Measurements from ENCODE around the gene AZU1.
A peak's percentile ranks its signal among the peaks of the same experiment; 100 is the strongest.

The AZU1 gene, protein sequence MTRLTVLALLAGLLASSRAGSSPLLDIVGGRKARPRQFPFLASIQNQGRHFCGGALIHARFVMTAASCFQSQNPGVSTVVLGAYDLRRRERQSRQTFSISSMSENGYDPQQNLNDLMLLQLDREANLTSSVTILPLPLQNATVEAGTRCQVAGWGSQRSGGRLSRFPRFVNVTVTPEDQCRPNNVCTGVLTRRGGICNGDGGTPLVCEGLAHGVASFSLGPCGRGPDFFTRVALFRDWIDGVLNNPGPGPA

DNA sequence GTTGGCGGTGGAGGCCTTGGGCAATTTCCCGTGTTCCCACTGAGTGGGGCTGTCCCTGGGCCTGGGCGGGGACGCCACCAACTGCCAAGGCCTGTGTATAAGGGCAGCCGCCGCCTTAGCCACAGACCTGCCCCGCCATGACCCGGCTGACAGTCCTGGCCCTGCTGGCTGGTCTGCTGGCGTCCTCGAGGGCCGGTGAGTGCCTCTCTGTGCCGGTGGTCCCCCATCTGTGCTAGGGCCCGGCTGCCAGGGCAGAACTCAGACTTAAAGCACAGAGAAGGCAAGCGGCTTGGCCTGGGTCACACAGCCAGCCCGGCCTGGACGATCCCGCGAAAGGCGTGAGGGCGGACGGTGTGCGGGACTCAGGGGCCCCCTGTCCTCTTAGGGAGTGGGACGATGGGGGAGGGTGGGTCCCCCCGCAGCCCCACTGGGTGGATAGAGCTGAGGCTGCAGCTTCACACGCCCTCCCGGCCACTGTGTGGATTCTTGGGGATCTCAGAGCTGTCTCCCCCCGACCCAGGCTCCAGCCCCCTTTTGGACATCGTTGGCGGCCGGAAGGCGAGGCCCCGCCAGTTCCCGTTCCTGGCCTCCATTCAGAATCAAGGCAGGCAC is at the start of gene AZU1:
TSS of gene AZU1 (plus strand) at position 128 of the 612 bp plus-strand sequence. CDS start at position 138, 10 bp downstream.
- no peak for DNase-seq (ENCODE audit: low read depth in 2 of 2)

DNA sequence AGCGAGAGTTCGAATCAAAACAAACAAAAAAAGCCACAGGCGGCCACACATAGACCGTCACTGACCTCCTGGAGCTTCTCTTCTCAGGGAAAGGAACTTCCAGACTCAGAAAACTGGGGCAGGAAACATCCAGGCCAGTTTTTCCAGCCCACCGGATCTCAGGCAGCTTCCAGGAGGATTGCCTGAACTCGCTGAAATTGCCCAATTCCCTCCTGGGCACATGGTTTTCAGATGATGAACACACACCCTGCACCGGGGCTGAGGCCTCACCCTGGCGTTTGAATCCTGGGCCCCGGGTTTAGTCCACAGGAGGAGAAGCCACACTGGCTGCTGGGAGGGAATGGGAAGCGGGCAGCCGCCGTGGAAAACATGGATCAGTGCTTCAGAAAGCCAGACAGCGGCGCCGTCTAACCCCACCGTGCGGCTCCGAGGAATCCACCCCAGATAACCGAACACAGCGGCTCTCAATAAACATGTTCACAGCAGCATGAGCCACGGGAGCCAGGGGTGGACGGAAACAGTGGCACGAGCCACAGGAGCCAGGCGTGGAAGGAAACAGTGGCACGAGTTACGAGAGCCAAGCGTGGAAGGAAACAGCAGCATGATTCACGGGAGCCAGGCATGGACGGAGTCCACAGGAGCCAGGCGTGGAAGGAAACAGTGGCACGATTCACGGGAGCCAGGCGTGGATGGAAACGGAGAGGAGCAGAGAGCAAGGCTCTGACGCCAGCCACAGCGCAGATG is 48.6 kb upstream of the AZU1 start:
- no peak for DNase-seq (ENCODE audit: low read depth in 2 of 2)

DNA sequence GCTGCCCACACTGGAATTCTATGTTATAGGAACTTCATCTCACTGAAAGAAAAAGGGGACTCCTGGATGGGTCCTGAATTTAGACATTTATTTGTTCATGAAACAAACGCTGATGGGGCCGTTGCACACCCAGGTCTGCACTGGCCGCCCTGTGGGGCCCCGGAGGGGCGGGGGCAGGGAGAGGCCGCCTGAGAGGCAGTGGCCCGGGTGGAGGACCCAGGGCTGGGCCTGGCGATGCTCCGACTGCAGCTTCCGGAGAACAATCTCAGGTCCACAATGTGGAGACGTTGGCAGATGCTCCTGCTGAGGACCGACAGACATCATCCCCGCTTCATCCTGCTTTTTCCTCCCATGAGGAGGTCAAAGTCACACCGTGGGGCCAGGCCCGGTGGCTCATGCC is 46.7 kb upstream of the AZU1 start:
- DNase-seq (ENCODE audit: low read depth in 2 of 2), result no peak

DNA sequence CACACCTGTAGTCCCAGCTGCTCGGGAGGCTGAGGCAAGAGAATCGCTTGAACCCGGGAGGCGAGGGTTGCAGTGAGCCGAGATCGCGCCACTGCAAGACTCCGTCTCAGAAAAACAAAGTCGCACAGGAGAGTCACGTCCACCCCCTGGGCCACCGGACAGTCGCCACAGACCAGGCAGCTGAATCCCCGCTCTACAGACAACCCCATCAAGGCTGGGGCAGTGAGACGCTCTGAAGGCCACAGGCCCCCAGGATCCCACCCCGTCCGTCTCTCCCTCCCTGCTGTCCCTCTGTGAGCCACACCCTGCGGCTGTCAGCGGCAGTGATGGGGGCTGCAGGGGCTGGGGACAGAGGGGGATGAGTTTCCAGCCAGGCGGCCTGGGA is 45.8 kb upstream of the AZU1 start:
- no peak for DNase-seq (ENCODE audit: low read depth in 2 of 2)

DNA sequence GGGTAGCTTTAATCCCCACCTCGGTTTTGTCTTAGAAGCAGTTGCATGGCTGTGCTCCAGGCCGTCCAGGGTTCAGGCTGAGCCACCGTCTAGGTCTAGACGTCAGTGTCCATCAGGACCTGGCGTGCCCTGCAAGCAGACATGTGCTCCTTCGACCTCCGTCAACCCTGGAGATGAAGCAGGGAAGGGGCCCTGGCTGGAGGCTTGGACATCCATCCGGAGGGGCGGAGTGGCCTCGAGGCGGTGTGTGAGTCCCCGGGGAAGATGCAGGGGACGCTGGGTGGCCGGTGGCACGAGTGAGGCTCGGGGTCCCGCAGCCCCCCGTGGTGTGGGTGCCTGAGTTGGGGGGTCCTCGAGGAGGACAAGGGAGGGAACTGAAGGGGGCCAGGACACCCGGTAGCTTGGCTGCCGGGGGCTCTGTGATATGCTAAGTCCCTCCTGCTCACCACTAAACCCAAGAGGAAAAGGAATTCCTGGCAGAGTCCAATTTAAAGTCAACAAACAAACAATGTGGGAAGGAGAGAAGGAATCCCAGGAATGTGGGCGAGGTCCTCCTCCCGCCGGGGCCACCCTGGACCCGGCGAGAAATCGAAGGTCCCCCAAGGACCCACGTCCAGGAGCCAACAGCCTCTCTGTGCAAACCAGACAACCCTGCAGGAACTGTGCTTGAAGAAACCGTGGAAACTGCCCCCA is 45.3 kb upstream of the AZU1 start:
- no peak for DNase-seq (ENCODE audit: low read depth in 2 of 2)

DNA sequence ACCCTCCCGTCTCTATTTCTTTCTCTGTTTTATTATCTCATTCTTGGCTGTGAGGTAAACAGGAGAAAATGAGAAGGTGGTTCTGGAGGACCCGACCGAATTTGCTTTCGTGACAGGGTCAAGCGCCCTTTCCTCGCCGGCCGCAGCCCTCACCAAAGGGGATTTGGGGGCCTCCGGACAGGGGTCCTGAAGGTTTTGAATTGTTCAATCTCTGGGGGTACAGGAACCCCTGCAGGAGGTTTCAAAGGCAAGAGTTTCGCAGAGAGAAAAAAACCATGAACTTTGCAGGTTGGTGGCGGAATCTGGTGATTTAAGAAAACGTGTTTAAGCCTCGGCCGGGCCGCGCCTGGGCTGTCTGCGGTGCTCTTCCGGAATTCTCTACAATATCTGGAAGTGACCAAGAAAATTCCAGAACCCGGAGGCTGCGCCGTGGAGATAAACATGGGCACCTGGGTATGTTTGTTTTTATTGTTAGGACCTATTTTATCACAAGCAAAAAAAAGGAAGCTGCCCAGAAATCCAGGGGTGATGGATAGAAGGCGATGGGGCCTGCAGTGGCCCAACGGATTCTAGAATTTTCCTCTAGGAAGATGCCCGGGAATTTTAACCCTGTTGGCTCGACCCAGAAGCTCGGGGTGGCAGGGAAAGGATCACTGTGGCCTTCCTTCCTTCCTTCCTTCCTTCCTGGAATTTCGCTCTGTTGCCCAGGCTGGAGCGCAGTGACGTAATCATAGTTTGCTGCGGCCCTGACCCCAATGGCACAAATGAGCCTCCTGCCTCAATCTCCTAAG is 44.6 kb upstream of the AZU1 start:
- DNase-seq (ENCODE audit: low read depth in 2 of 2), result no peak

DNA sequence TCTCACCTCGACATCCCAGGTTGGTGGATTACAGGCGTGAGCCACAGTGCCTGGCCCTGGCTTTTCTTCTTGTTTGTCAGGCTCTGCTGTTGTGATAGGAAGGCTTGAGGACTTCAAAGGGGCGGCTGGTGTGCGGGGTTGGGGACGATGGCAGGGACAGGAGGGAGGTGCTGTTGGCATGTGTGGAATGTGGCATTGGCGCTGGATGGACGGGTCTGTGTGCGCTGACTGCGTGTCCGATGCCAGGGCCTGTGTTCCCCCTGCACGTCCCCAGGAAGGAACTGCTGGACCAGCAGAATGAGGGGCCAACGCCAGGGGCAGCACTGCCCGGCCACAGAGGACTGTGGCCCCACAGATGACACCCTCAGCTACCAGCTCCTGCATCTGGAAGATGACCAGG is 43.1 kb upstream of the AZU1 start:
- no peak for DNase-seq (ENCODE audit: low read depth in 2 of 2)

DNA sequence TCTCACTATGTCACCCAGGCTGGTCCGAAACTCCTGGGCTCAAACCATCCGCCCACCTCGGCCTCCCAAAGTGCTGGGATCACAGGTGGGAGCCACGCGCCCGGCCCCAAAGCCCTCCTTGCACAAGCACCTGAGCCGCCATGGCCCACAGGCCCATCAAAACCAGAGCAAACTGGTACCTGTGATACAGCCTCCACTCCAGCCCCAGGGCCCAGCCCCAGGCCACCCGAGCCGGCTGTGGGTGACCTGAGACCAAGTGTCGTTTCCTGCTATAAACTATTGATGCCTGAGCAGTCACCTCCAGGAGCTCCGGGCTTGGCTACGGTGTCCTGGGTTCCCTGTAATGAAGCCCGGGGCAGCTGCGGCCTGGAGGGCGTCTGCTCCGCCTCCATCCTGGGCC is 40.1 kb upstream of the AZU1 start:
- no peak for DNase-seq (ENCODE audit: low read depth in 2 of 2)

DNA sequence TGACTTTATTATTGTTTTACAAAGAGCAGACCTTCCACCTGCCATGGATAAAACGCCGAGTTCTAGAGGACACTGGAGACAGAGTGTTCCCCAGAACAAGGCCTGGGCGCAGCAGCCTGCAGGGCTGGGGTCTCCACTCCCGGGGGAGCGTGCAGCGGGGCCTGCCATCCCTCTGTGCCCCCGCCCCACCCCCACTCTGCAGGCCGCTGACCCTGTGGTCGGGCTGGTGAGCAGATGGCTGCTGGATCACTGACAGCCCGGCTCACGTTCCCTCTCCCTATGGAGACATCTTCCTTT is 39.0 kb upstream of the AZU1 start:
- no peak for DNase-seq (ENCODE audit: low read depth in 2 of 2)

DNA sequence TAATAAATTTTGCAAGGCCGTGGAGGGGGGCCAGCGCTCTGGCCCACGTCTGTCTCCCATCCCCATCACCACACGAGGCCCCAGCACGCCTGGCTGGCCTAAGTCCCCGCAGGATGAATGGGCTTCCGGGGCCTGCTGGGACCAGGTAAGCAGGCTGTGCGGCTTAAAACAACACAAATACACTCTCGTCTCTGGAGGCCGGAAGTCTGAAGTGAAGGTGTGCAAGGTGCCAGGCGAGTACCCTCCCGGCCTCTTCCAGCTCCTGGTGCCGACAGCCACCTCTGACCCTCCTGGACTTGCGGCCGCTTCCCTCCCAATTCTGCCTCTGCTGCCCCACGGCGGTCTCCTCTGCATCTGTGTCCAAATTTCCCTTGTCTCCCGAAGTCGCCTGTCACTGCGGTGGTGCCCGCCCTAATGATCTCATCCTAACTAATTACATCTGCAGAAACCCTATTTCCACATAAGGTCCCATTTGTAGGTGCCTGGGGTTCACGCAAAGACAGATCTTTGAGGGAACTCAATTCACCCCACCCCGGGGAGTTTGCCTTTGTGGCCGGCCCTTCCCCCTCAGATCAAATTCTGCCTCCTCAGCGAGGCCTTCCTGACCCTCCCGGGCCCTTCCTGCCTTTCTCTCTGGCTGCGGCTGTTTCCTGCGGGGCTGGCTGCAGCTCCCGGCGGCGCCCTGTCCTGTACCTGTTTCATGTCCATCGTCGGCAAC is 38.5 kb upstream of the AZU1 start:
- DNase-seq (ENCODE audit: low read depth in 2 of 2), result no peak

DNA sequence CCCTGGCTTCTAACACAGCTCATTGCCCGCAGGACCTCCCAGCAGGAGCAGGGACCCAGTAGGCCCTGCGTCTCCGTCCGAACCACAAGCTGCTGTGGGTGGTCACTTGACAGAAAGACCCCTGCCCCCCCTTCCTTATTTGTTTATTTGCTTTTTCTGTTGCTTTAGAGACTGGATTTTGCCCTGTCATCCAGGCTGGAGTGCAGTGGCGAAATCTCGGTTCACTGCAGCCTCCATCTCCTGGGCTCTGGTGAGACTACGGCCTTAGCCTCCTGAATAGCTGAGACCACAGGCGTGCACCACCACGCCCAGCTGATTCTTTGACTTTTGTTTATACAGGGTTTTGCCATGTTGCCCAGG is 38.0 kb upstream of the AZU1 start:
- DNase-seq (ENCODE audit: low read depth in 2 of 2), result no peak

DNA sequence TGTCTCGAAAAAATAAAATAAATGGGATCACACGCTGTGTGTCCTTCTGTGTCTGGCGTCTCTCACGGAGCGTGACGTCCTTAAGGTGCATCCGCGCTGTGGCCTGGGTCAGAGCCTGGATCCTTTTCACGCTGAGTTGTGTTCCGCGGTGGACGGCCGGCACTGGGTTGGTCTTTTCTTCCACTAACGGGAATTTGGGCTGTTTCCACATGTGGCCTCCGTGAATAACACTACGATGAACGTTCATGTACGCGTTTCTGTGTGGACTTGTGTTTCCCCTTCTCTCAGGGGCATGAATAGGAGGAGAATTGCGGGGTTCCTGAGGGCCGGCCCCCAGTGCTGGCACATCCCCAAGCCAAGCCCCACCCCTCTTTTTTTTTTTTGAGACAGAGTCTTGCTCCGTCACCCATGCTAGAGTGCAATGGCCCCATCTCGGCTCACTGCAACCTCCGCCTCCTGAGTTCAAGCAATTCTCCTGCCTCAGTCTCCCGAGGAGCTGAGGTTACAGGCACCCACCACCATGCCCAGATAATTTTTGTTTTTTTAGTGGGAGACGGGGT is 36.5 kb upstream of the AZU1 start:
- no peak for DNase-seq (ENCODE audit: low read depth in 2 of 2)

DNA sequence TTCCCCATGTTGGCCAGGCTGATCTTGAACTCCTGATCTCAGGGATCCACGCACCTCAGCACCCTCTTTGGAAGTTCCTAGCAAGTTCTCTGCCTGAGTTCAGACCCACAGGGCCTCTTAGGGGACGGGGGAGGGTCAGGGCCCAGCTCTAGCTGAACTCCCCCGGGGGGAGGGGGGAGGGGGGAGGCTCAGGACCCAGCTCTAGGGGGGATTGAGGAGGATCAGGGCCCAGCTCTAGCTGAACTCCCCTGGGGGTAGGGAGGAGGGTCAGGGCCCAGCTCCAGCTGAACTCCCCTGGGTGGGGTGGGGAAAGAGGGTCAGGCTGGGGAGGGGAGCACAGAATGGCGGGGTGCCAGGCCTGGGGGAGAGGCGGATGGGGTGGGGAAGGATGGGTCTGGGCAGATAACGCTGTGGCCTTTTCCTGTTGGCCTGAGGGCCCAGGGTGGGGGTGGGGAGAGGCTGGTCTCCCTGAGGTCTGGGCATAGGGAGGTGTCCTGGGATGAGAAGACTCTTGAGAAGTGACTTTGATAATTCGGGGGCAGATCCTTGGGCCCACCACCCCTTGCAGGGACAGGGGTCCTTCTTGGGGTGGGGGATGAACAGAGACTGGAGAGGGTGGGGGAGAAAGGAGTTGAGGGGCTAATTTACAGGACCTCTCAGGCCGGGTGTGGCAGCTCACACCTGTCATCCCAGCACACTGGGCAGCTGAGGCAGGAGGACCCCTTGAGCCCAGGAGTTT is 35.9 kb upstream of the AZU1 start:
- DNase-seq (ENCODE audit: low read depth in 2 of 2), result no peak

DNA sequence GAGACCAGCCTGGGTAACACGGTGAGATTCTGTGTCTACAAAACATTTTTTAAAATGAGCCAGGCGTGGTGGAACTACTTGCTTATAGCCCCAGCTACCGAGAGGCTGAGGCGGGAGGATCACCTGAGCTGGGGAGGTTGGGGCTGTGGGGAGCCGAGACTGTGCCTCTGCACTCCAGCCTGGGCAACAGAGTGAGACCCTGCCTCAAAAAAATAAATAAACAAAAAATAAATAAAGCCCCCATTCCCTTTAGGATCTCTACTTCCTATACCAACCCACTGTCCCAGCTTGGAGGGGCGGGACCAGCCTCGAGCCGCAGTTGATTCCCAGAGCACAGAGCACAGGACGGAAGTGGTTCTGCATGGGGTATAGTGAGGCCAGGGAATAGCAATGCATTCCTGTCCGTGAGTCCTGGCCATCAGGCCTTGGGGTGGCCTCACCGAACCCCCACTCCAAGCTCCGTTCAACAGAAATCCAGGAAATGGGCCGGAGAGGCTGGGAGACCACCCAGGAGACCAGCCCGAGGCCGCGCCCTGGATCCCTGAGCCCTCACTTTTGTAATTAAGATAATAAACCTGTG is 35.2 kb upstream of the AZU1 start:
- DNase-seq (ENCODE audit: low read depth in 2 of 2), result no peak

DNA sequence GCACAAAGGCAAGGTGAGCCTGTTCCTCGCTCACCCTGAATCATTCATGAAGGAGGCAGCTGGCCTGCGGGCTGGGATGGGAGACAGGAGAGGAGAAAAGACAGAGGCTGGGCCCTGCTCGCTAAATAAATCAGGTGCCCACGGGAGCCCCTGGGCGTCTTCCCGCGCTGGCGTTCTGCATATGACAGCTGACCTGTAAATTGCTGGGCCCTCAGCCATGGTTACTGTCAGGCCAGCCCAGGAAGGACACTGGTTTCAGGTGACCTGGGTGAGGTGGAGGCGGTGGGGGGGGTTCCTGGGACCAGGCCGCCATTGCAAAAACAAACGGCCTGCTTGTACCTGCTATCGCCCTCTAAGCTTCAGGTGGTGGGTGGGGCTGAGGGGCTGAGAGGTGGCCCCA is 33.8 kb upstream of the AZU1 start:
- DNase-seq (ENCODE audit: low read depth in 2 of 2), result no peak

DNA sequence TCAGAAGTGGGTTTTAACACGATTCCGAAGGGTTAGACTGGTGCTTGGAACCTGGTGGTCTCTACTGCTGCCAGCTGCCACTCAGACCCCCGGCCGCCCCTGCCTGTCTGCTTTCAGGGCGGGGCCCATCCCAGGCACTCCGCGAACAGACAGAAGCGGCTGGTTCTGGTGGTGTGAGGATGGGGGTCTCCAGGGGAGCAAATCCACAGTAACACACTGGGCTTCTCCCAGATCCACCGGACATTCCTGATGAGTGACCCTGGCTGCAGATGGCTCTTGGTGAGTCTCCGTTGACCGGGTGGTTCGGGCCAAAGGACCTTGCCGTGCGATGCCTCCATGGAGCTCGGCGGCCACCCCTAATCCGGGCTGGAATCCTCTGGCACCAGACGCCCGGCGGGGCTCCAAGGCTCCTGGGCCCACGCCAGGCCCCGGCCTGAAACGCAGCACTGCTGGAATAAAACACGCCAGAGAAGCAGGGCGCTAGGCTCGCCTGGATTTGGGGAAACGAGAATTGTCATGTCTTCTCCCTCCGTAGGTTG is 32.5 kb upstream of the AZU1 start:
- DNase-seq (ENCODE audit: low read depth in 2 of 2), result no peak

DNA sequence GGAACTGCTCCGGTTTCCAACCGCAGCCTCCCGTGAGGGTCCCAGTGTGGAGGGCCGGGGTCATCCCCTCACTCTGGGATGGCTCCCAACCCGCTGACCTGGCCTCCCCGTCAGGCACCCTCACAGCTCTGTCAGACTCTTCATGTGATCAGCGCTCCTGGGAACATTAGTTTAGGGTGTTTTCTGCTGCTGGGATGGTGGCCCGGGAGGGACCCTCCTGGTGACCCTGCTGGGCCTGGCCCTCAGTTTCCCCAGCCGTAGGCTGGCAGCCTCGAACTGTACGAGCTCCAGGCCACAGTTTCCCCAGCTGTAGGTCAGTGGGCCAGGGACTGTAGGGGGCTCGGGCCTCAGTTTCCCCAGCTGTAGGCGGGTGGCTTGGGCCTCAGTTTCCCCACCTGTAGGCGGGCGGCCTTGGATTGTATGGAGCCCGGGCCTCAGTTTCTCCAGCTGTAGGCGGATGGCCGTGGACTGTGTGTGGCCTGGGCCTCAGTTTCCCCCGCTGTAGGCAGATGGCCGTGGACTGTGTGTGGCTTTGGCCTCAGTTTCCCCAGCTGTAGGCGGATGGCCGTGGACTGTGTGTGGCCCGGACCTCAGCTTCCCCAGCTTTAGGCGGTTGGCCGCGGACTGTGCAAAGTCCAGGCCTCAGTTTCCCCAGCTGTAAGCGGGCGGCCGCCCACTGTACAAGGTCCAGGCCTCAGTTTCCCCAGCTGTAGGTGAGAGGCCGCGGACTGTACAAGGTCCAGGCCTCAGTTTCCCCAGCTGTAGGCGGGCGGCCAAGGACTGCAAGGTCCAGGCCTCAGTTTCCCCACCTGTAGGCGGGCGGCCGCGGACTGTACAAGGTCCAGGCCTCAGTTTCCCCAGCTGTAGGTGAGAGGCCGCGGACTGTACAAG is 31.7 kb upstream of the AZU1 start:
- no peak for DNase-seq (ENCODE audit: low read depth in 2 of 2)

DNA sequence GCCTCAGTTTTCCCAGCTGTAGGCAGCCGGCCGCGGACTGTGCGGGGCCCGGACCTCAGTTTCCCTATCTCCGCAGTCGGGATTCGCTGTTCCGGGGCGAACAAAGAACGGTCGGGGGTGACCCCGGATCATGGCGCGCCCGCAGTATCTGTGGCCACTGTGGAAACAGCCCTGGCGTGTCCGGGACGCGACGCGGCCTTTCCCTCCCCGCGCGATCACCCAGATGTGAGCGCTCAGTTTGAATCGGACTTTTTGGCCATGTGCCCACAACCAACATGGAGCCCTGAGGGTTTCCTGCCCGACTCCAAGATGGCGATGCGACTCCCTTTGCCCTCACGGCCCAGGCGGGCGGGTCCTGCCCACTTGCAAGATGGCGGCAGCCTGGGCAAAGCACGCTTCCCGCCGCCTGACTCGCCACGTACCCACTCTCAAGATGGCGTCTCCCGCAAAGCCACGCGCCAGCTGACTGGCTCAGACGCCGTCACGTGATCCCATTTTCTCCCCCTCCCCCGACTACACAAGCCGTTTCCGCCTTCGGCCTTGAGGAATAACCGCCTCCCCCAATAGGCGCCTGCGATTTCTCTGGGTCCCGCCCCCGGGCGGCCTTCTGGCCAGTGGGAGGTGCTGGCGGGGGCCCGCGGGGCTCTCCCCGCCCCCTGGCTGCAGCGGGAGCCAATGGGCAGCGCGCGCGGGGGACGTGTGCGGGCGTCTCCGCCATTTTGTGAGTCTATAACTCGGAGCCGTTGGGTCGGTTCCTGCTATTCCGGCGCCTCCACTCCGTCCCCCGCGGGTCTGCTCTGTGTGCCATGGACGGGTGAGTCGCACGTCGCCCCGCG is 30.7 kb upstream of the AZU1 start, which contains the start of gene PTBP1:
TSS of gene PTBP1 (plus strand) at position 761 of the 836 bp plus-strand sequence. CDS start at position 807, 46 bp downstream.
- DNase-seq (ENCODE audit: low read depth in 2 of 2), result peak; percentile 94 to 99
